Measurements from ENCODE around the gene GABRD.

GABRD gene

GRCh38 chr1:2020310-2020655 is 1.1 kb downstream of the GABRD start:
- DNase-seq (ENCODE audit: low read depth) = no peak
- TF ChIP-seq POLR2A (IDR thresholded peaks at IDR 0.05; ENCODE audit: extremely low read depth, insufficient read length) (no peak), CTCF (IDR thresholded peaks at IDR 0.05; ENCODE audit: low read depth, low read length) (no peak), MYC (IDR thresholded peaks at IDR 0.05; ENCODE audit: low read depth, low read length) (no peak)
- no peak overlapping the region for H3K4me3 ChIP-seq (ENCODE audit: low read depth, low read length)

GRCh38 chr1:2021550-2021949 is 2.4 kb downstream of the GABRD start:
- TF ChIP-seq MYC (IDR thresholded peaks at IDR 0.05; ENCODE audit: low read depth, low read length) (no peak), MAX (IDR thresholded peaks at IDR 0.05; ENCODE audit: low read depth, low read length) (no peak), CTCF (IDR thresholded peaks at IDR 0.05; ENCODE audit: low read depth, low read length) (no peak), POLR2A (IDR thresholded peaks at IDR 0.05; ENCODE audit: extremely low read depth, insufficient read length) (no peak)
- no peak for DNase-seq (ENCODE audit: low read depth)
- H3K4me3 ChIP-seq (ENCODE audit: low read depth, low read length) = no peak overlapping the region

GRCh38 chr1:2022063-2022770 is 3.1 kb downstream of the GABRD start:
- no peak for TF ChIP-seq MYC (IDR thresholded peaks at IDR 0.05; ENCODE audit: low read depth, low read length)
- no peak for TF ChIP-seq POLR2A (IDR thresholded peaks at IDR 0.05; ENCODE audit: extremely low read depth, insufficient read length)
- no peak for TF ChIP-seq MAX (IDR thresholded peaks at IDR 0.05; ENCODE audit: low read depth, low read length)
- no peak for TF ChIP-seq CTCF (IDR thresholded peaks at IDR 0.05; ENCODE audit: low read depth, low read length)
- no peak overlapping the region for H3K4me3 ChIP-seq (ENCODE audit: low read depth, low read length)
- no peak for DNase-seq (ENCODE audit: low read depth)

- no peak overlapping the region for H3K4me3 ChIP-seq (ENCODE audit: low read depth, low read length)
- TF ChIP-seq CTCF (IDR thresholded peaks at IDR 0.05; ENCODE audit: low read depth, low read length) (no peak), POLR2A (IDR thresholded peaks at IDR 0.05; ENCODE audit: extremely low read depth, insufficient read length) (no peak), MYC (IDR thresholded peaks at IDR 0.05; ENCODE audit: low read depth, low read length) (no peak), MAX (IDR thresholded peaks at IDR 0.05; ENCODE audit: low read depth, low read length) (no peak)
- DNase-seq (ENCODE audit: low read depth) = no peak
Observed at GRCh38 chr1:2023187-2023586, 4.0 kb downstream of the GABRD start.

- H3K4me3 ChIP-seq (ENCODE audit: low read depth, low read length) = no peak overlapping the region
- DNase-seq (ENCODE audit: low read depth) = no peak
- TF ChIP-seq POLR2A (IDR thresholded peaks at IDR 0.05; ENCODE audit: extremely low read depth, insufficient read length) = no peak
- TF ChIP-seq MYC (IDR thresholded peaks at IDR 0.05; ENCODE audit: low read depth, low read length) = no peak
- TF ChIP-seq CTCF (IDR thresholded peaks at IDR 0.05; ENCODE audit: low read depth, low read length) = no peak
- TF ChIP-seq MAX (IDR thresholded peaks at IDR 0.05; ENCODE audit: low read depth, low read length) = no peak
Observed at GRCh38 chr1:2024451-2024850, 5.3 kb downstream of the GABRD start.

- TF ChIP-seq MYC (IDR thresholded peaks at IDR 0.05; ENCODE audit: low read depth, low read length) (no peak), CTCF (IDR thresholded peaks at IDR 0.05; ENCODE audit: low read depth, low read length) (no peak), MAX (IDR thresholded peaks at IDR 0.05; ENCODE audit: low read depth, low read length) (no peak), POLR2A (IDR thresholded peaks at IDR 0.05; ENCODE audit: extremely low read depth, insufficient read length) (no peak)
- H3K4me3 ChIP-seq (ENCODE audit: low read depth, low read length) = no peak overlapping the region
- DNase-seq (ENCODE audit: low read depth) = no peak
Observed at GRCh38 chr1:2024887-2025286, 5.7 kb downstream of the GABRD start.
